ENCODE measurements around the gene STAT2.
"Not testable (repeated sequence)": the region's sequence is repeated elsewhere in the genome, so short reads cannot be mapped to it uniquely, and the experiment has no call there.

Gene STAT2

DNA sequence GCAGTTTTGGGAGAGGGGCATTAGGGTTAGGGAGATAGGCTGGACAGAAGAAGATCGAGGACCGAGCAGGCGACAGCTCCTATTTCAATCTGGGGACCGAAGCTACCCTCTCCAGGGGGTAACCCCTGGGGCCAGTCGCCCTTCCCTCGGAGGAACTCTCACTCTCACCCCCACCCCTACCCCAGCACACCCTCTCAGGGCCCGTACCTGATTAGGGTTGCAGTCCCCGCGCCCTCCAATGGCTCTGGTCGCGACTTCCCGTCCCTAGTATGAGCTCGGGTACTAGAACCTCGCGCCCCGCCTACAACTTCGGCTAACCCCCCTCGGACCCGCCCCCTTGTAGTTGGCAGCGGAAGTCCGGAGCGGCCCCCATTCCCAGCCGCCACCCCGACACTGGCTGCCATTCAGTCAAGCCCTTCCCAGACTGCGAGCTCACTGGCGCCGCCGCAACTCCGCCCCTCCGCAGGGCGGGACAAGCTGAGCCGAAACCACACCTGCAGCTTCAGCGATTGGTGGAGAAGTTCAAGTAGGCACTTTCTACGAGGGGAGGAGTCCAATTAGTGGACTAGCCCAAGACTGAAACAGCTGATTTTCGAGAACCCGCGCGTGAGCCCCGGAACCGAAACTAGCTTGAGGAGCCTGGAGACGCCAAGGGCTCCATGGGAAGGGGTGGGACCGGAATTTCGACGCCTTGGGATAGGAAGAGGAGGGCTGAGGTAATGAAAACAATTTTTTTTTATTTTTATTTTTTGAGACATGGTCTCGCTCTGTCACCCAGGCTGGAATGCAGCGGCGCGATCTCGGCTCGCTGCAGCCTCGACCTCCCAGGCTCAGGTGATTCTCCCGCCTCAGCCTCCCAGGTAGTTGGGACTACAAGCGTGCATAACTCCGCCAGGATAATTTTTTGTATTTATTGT, at the start of gene STAT2:
Gene STAT2, minus strand, starts transcription at position 257 of the 917 bp plus-strand sequence. CDS start 3,536 bp downstream, outside the sequence.
- peak; percentile 100 for DNase-seq (ENCODE audit: low spot score)

DNA sequence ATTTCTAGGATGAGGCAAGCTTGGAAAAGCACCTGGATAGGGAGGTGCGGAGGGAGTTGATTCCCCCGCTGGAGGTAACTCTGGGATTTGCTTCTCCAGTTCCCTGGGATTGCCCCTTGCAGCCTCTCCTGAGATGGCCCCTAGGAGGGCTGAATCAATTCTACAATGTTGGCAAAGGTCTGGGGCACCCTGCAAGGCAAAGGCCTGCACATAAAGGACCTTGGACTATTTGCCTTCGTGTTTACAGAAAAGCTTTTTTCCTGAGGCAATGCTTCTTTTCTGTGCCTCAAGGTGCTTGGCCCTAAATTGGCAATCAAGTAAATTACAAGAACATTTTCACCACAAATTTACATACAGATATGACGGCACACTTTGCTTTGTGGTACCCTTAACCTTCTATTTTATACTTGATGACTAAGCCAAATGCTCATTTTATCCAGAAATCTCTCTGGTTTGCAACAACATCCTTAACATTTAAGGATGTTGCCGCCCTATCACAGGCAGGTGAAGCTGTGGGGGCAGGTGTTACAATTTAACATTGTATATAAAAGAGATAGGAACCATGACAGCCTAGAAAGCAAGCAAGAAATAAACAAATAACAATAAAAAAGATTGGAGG, 49.0 kb upstream of the STAT2 start:
- no peak for DNase-seq (ENCODE audit: low spot score)

DNA sequence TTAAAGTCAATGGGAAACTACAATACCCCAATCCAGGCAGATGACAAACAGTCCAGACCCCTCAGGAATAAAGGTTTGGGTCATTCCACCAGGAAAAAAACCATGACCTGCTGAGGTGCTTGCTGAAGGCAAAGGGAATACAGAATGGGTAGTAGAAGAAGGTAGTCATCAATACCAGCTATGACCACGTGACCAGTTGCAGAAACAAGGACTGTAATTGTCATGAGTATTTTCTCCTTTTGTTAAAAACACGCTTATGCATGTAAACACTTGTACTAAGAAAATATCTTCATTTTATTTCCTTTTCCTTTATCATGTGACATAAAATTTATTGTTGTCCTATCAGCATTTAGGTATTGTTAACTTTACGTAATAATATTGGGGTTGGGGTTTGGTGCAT, 44.3 kb upstream of the STAT2 start:
- DNase-seq (ENCODE audit: low spot score) = not testable (repeated sequence)

DNA sequence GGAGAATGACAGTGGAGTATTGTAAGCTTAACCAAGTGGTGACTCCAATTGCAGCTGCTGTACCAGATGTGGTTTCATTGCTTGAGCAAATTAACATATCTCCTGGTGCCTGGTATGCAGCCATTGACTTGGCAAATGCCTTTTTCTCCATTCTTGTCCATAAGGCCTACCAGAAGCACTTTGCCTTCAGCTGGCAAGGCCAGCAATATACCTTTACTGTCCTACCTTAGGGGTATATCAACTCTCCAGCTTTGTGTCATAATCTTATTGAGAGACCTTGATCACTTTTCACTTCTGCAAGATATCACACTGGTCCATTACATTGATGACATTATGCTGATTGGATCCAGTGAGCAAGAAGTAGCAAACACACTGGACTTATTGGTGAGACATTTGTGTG, 41.7 kb upstream of the STAT2 start:
- not testable (repeated sequence) for DNase-seq (ENCODE audit: low spot score)

DNA sequence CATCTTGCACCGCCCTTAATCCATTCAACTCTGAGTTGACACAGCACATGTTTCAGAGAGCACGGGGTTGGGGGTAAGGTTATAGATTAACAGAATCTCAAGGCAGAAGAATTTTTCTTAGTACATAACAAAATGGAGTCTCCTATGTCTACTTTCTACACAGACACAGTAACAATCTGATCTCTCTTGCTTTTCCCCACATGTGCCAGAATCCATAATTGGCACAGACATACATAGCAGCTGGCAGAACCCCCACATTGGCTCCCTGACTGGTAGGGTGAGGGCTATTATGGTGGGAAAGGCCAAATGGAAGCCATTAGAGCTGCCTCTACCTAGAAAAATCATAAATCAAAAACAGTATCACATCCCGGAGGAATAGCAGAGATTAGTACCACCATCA, 41.2 kb upstream of the STAT2 start:
- DNase-seq (ENCODE audit: low spot score) = not testable (repeated sequence)

DNA sequence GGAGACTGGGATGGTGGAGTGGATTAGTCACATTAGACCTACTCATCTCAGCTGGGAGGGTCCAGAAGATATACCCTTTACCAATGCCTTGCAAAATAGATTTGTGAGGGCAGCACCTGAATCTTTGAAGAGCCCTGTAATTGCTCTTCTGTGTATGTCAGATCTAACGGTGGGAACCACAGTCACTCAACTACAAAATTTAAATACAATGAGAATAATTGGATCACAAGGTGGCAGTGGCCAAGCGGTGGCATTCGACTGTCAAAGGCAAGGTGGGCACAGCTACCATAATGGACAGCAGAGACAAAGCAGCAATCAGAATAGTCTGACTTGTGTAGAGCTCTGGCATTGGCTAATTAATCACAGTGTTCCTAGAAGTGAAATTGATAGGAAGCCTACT, 39.6 kb upstream of the STAT2 start:
- DNase-seq (ENCODE audit: low spot score) = not testable (repeated sequence)

DNA sequence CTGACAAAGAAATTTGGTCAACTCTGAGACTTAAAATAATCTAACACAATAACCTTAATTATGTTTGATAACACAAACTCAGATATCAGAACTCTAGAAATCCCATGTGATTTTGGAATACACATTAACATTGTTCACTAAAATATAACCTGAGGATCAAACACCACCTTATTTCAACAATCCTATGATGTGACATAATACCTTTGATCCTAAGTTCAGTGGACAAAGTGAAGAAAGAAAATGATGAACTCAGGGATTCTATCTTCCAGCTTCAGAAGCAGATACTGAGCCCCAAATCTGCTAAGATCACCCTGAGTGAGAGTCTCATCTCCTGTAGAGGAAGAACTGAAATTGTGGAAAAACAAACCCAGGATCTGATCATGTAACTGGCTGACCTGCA, 38.4 kb upstream of the STAT2 start:
- no peak for DNase-seq (ENCODE audit: low spot score)

DNA sequence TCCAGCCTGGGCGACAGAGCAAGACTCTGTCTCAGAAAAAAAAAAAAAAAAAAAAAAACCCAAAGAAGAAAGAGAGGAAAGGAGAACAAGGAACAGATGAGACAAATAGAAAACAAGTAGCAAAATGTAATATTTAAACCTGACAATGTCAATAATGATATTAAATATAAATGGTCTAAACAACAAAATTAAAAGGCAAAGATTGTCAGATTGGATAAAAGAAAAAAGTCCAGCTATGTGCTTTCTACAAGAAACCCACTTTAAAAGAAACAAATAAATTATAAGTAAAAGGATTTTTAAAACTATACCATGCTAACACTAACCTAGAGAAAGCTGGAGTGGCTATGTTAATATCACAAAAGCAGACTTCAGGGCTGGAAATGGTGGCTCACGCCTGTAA, 32.4 kb upstream of the STAT2 start:
- DNase-seq (ENCODE audit: low spot score) = no peak

DNA sequence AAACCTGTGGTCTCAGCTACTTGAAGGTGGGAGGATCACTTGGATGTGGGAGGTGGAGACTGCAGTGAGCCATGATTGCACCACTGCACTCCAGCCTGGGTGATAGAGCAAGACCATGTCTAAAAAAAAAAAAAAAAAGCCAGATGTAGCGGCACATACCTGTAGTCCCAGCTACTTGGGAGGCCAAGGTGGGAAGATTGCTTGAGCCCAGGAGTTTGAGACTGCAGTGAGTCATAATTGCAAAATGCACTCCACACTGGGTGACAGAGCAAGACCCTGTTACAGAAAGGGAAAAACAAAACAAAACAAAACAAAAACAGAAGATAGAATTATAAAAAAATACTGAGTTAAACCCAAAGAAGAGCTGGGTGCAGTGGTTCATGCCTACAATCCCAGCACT, 31.8 kb upstream of the STAT2 start:
- peak; percentile 2 for DNase-seq (ENCODE audit: low spot score)

DNA sequence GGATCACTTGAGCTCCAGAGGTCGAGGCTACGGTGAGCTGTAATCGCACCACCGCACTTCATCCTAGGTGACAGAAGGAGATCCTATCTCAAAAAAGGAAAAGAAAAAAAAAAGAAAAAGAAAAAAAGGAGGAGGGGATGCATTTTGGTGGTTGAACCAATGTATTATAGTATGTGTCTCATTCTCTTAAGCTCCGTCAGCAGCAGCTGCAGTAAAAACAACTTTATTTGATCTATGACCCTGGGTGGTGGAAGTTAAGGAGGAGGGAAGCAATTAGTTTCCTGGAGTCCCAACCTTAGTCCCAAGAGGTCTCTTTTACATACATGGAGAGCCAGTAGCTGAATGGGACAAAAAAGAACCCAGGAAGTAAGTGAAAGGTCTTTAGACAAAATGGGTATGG, 29.5 kb upstream of the STAT2 start:
- DNase-seq (ENCODE audit: low spot score) = no peak

DNA sequence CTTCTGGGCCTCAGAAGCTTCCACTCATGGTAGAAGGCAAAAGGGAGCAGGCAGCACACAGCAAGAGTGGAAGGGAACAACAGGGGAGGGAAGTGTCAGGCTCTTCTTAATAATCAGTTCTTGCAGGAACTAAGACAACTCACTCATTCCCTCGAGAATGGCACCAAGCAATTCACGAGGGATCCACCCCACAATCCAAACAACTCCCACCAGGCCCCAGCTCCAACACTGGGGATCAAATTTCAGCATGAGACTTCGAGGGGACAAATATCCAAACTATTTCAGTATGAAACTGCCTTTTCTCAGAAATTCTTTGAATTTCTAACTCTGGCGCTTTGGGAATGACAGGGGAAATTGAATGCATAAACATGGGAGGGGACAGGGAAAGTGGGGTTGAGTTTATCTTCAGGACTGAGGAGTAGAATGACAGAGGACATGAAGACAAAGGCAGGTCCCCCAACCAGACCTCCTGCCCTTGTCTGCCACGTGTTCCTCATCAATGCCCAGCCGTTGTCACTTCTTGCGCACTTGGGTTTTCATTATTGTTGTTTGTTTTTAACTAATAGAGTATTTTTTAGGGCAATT, 27.3 kb upstream of the STAT2 start:
- no peak for DNase-seq (ENCODE audit: low spot score)

DNA sequence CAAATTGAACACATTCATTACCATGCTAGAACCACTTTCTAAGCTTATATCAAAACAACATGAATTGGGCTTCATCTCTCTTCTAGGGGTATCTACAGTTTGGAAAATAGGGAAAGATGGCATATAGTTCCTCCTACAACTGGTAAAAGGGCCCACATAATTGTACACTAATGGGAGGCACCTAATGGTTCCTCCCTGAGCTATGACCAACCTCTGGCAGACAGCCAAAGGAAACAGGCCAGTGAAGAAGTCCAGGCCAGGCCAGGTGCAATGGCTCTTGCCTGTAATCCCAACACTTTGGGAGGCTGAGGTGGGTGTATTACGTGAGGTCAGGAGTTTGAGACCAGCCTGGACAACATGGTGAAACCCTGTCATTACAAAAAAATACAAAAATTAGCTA, 26.0 kb upstream of the STAT2 start:
- peak; percentile 58 for DNase-seq (ENCODE audit: low spot score)

DNA sequence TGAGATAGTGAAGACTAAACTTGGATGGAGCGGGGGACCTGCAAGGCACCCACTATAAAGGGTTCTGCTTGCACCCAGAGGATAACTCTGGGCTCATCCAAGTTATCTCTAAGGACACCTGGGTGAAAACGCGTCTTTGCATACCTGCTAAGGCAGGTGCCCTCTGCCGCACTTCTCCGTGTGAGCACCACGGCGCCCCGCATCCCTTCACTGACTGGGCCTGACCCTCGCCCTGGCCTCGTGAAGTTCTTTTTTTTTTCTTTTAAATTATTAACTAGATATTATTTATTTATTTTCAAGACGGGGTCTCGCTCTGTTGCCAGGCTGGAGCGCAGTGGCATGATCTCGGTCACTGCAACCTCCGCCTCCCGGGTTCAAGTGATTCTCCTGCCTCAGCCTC, 22.7 kb upstream of the STAT2 start:
- no peak for DNase-seq (ENCODE audit: low spot score)

DNA sequence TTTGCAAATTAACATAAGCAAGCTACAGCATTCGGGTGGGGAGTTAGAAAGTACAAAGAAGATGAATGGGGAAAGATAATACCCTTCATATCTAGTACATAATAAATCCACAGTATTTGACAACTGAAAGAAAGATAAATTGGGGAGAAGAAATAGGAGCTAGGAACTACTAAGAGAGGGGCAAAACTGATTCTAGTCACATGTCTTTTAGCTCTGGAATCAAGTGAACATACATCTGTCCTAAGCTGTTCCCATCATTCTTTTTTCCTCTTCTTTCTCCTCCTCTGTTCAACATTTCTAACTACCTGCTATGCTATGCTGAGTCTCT, 18.0 kb upstream of the STAT2 start:
- no peak for DNase-seq (ENCODE audit: low spot score)

DNA sequence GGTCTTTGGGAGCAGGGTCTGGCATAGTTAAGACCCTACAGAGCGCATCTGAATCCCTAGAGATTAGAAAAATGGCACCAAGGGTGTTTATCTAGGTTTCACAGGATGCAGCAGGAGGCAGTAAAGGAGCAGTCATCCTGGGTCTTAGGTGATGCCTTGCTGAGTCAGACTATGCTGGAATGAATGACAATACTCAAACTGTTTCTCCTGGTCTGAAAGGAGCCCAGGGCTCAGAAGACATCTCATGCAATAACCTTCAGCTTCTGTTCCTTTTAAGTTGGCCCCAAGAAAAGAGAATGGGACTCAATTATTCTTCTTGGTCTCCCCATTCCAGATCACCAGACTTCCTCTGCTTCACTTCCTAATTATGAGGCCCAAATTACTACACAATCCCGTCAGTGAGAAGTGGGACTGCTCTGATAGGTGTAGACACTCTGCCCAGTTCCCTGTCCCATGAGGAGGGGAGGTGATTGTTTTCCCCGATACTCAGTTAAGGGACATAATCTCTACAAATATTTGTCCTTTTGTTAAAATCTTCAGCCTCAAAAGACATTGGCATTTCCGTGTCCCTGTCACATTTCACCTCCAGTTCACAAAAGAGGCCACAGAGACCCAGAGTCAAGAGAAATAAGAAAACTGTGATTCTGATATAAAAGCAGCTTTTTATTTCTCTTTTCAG, 17.5 kb upstream of the STAT2 start:
- DNase-seq (ENCODE audit: low spot score) = peak; percentile 71

DNA sequence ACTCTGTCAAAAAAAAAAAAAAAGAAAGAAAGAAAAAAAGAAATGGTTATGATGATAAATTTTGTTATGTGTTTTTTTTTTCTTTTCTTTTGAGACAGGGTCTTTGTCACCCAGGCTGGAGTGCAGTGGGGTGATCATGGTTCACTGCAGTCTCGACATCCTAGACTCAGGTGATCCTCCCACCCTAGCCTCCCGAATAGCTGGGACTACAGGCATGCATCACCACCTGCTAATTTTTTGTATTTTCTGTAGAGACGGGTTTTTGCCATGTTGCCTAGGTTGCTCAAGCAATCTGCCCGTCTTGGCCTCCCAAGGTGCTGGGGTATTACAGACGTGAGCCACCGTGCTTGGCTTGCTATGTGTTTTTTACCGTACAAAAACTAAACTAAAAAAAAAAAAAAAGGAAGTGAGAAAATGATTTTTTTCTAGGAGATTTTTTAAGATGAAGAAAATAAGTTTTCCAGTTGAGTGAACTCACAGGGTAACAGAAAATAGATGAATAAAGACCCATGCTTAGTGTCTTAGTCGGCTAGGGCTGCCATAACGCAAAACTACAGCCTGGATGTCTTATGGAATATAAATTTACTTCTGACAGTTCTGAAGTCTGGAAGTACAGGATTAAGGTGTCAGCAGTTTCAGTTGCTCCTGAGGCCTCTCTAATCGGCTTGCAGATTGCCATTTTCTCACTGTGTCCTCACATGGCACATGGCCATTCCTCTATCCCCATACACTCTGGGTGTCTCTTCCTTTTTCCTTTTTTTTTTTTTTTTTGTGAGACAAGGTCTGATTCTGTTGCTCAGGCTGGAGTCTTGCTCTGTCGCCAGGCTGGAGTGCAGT, 15.9 kb upstream of the STAT2 start:
- DNase-seq (ENCODE audit: low spot score) = no peak

DNA sequence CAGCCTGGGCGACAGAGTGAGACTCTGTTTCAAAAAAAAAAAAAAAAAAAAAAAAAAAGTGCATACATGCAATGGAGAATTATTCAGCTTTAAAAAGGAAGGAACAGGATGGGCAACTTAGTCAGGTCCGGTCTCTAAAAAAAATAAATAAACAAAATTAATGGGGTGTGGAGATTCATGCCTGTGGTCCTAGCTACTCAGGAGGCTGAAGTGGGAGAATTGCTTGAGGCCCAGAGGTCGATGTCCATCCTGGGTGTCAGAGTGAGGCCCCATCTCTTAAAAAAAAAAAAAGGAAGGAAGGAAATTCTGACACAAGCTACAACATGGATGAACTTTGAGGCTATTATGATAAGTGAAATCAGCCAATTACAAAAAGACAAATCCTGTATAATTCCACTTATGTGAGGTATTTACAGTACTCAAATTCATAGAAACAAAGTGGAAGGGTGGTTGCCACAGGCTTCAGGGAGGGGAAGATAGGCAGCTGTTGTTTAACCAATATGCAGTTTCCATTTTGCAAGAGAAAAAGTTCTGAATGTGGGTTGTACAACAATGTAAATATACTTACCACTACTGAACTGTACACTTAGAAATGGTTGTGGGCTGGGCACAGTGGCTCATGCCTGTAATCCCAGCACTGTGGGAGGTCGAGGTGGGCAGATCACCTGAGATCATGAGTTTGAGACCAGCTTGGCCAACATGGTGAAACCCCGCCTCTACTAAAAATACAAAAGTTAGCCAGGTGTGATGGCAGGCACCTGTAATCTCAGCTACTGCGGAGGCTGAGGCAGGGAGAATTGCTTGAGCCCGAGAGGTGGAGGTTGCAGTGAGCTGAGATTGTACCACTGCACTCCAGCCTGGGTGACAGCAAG, 15.1 kb upstream of the STAT2 start:
- peak; percentile 39 for DNase-seq (ENCODE audit: low spot score)

DNA sequence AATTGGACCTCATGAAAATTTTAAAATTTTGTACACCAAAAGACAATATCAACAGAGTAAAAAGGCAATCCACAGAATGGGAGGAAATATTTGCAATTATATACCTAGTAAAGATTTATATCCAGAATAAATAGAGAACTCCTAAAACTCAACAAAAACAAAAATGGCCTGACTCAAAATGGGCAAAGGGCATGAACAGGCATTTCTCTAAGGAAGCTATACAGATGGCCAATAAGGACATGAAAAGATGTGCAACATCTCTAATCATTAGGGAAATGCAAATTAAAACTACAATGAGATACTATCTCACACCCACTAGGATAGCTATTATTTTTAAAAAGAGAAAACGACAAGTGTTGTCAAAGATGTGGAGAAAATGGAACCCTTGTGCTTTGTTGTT, 13.6 kb upstream of the STAT2 start:
- DNase-seq (ENCODE audit: low spot score) = no peak

DNA sequence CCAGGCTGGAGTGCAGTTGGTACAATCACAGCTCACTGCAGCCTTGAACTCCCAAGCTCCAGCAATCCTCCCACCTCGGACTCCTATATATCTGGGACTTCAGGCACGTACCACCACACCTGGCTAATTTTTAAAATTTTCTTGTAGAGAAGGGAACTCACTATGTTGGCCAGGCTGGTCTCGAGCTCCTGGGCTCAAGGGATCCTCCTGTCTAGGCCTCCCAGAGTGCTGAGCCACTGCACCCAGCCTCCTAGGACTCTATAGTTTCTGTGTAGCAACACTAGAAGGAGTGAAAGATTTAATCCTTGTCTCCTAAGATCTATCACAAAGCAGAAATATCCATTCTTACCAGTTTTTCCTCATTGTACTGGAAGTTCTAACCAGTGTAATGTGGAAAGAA, 7.0 kb upstream of the STAT2 start:
- DNase-seq (ENCODE audit: low spot score) = no peak

DNA sequence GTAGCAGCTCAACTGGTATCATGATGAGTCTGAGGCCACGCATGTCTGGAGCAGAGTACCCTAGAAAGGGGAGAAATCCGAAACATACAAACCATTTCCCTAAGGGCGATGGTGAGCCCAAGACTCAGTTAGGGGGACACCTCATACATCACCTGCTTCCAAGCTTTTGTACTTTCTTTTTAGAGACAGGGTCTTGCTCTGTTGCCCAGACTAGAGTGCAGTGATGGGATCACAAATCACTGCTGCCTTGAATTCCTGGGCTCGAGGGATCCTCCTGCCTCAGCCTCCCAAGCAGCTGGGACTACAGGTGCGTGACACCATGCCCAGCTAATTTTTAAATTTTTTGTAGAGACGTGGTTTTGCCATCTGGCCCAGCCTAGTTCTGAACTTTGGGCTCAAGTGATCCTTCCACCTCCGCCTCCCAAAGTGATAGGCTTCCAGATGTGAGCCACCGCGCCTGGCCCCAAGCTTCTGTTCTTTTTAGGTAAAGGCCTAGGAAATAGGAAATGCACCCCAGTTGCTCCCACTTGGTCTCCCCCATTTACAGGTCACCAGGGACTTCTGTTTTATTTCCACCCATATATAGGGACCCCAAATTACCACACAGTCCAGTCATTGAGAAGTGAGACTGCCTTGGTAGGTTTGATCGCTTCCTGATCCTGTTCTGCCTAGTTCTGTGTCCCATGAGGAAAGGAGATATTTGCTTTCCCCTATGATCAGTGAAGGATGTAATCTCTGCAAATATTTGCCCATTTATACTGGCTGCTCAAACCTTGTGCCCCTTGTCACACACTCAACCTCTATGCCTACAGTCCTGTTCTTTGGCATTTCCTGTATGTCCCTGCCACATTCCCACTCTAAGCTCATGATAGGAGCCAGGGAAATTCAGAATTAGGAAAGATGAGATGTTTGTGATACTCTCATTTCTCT, 2.5 kb upstream of the STAT2 start, which contains the start of gene APOF:
Gene APOF, minus strand, starts transcription at position 728 of the 930 bp plus-strand sequence. Its CDS starts 112 bp downstream, at position 616.
- DNase-seq (ENCODE audit: low spot score) = no peak

All from kidney tubule cell (primary cell).